ENCODE results near the gene TSPAN9.

Gene TSPAN9

GRCh38 chr12:3076730-3077571 lies at the start of gene TSPAN9:
TSS of gene TSPAN9 (plus strand) at chr12:3077379. CDS start at chr12:3201194, 123,815 bp downstream.
- peak; percentile 19 to 46 for DNase-seq (ENCODE audit: low read depth in 2 of 2)

- no peak for DNase-seq (ENCODE audit: low read depth in 2 of 2)
Measured at GRCh38 chr12:3028108-3028507, 49.1 kb upstream of the TSPAN9 start.

GRCh38 chr12:3030821-3031429 lies 46.3 kb upstream of the TSPAN9 start:
- DNase-seq (ENCODE audit: low read depth in 2 of 2): no peak

- DNase-seq (ENCODE audit: low read depth in 2 of 2): no peak
Measured at GRCh38 chr12:3032161-3032560, 45.0 kb upstream of the TSPAN9 start.

GRCh38 chr12:3032770-3033538 lies 44.2 kb upstream of the TSPAN9 start:
- DNase-seq (ENCODE audit: low read depth in 2 of 2): no peak

GRCh38 chr12:3033539-3033867 lies 43.7 kb upstream of the TSPAN9 start:
- no peak for DNase-seq (ENCODE audit: low read depth in 2 of 2)

GRCh38 chr12:3034067-3034750 lies 43.0 kb upstream of the TSPAN9 start:
- no peak for DNase-seq (ENCODE audit: low read depth in 2 of 2)

- no peak for DNase-seq (ENCODE audit: low read depth in 2 of 2)
Measured at GRCh38 chr12:3035171-3035570, 42.0 kb upstream of the TSPAN9 start.

GRCh38 chr12:3035815-3036702 lies 41.1 kb upstream of the TSPAN9 start:
- no peak for DNase-seq (ENCODE audit: low read depth in 2 of 2)

- no peak for DNase-seq (ENCODE audit: low read depth in 2 of 2)
Measured at GRCh38 chr12:3036901-3037600, 40.1 kb upstream of the TSPAN9 start.

GRCh38 chr12:3038166-3038565 lies 39.0 kb upstream of the TSPAN9 start:
- DNase-seq (ENCODE audit: low read depth in 2 of 2): no peak

GRCh38 chr12:3038926-3039510 lies 38.2 kb upstream of the TSPAN9 start:
- no peak for DNase-seq (ENCODE audit: low read depth in 2 of 2)

- DNase-seq (ENCODE audit: low read depth in 2 of 2): no peak
Measured at GRCh38 chr12:3040026-3040656, 37.0 kb upstream of the TSPAN9 start.

- DNase-seq (ENCODE audit: low read depth in 2 of 2): no peak
Measured at GRCh38 chr12:3040663-3041544, 36.3 kb upstream of the TSPAN9 start.

GRCh38 chr12:3041558-3042164 lies 35.5 kb upstream of the TSPAN9 start:
- DNase-seq (ENCODE audit: low read depth in 2 of 2): no peak

GRCh38 chr12:3042394-3042793 lies 34.8 kb upstream of the TSPAN9 start:
- DNase-seq (ENCODE audit: low read depth in 2 of 2): no peak

- DNase-seq (ENCODE audit: low read depth in 2 of 2): no peak
Measured at GRCh38 chr12:3042826-3043225, 34.4 kb upstream of the TSPAN9 start.

- no peak for DNase-seq (ENCODE audit: low read depth in 2 of 2)
Measured at GRCh38 chr12:3043406-3043805, 33.8 kb upstream of the TSPAN9 start.

All from stimulated activated CD8-positive, alpha-beta memory T cell treated with anti-CD3 and anti-CD28 coated beads, Interleukin-15, amount 100 ng/mL, for 4 hours (primary cell).